GM20000 (cell line): ENCODE results near the gene NHERF2.

Experiments
- DNase-seq: peaks from one replicate; pipeline ENCODE4 v3.0.0; 2012; ENCODE audit warnings: low spot score
- TF ChIP-seq, protein P1 (sequence below): IDR thresholded peaks from 2 replicates; pipeline ENCODE4 v1.5.1; 2012; ENCODE audit warnings: mild to moderate bottlenecking, control low read depth; ENCODE audit errors: extremely low read depth, missing control alignments

The NHERF2 gene

DNA sequence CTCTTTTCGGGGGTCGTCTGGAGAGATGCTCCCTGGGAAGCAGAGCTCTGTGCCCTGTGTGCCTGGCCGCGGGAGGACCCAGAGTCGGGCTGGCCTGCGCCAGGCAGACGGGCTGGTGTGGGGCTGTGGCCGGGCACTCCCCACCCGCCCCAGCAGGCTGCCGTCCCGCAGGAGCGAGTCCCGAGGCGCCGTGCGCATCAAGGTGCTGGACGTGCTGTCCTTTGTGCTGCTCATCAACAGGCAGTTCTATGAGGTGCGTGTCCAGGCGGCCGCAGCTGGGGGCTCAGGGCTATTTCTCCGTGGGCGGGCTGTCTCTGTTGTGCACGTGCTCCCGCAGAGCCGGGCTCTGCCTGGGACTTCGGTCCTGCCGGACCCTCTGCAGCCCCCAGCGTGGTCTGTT is 36.1 kb downstream of the NHERF2 start:
- DNase-seq: no peak
- TF ChIP-seq, protein P1, sequence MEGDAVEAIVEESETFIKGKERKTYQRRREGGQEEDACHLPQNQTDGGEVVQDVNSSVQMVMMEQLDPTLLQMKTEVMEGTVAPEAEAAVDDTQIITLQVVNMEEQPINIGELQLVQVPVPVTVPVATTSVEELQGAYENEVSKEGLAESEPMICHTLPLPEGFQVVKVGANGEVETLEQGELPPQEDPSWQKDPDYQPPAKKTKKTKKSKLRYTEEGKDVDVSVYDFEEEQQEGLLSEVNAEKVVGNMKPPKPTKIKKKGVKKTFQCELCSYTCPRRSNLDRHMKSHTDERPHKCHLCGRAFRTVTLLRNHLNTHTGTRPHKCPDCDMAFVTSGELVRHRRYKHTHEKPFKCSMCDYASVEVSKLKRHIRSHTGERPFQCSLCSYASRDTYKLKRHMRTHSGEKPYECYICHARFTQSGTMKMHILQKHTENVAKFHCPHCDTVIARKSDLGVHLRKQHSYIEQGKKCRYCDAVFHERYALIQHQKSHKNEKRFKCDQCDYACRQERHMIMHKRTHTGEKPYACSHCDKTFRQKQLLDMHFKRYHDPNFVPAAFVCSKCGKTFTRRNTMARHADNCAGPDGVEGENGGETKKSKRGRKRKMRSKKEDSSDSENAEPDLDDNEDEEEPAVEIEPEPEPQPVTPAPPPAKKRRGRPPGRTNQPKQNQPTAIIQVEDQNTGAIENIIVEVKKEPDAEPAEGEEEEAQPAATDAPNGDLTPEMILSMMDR: no peak

DNA sequence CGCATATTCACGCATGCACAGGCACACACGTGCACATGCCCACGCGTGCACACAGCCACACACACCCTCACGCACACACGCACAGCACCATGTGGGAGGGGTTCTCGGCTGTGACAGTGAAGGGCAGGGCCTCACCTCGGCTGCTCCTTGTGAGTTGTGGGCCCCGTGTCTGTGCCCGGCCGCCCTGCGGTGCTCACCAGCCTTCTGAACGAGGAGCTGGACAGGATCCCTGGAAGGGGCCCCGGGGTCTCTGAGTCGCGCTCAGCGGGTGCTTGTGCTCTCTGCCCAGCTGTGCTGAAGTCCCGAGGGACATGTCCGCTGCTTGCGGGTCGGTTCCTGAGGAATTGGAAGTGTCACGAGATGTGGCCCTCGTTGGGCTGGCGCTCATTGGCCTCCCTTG is 37.2 kb downstream of the NHERF2 start:
- TF ChIP-seq, protein P1: no peak
- DNase-seq: no peak

DNA sequence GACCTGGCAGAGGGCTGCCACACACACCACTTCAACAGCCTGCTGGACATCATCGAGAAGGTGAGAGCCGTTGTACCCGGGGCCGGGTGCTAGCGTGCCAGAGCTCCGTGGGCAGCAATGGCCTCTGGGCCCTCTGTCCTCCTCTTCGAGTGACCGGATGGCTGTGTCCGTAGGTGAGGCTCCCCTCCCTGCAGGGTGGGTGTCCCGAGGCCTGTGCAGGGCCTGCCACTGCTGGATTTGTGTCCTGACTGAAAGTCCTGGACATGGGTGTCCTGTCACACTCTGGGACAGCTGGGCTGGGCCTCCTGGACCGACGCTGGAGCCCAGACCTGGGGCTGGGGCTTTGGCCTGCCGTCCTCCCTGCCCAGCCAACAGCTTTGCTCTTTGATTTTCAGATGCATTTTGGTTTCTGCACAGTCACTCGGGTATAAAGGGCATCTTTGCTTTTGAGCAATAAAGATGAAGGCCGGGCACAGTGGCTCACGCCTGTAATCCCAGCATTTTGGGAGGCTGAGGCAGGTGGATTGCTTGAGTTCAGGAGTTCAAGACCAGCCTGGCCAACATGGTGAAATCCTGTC is 37.8 kb downstream of the NHERF2 start:
- DNase-seq: no peak
- TF ChIP-seq, protein P1: no peak

DNA sequence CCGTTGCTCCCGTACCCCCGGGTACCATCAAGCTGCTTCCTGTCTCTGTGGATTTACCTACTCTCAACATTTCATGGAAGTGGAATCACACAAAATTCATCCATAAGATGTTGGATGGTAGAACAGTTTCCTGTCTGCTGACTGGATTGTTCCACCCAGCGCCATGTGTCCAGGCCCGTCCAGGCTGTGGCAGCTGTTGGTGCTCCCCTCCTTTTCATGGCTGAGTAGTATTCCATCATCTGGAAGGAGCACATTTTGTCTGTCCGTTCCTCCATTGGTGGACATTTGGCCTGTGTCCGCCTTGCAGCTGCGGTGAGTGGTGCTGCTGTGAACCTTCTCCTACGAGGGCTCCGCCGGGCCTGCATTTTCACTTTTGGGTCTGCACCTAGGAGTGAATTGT is 39.4 kb downstream of the NHERF2 start:
- TF ChIP-seq, protein P1: no peak

DNA sequence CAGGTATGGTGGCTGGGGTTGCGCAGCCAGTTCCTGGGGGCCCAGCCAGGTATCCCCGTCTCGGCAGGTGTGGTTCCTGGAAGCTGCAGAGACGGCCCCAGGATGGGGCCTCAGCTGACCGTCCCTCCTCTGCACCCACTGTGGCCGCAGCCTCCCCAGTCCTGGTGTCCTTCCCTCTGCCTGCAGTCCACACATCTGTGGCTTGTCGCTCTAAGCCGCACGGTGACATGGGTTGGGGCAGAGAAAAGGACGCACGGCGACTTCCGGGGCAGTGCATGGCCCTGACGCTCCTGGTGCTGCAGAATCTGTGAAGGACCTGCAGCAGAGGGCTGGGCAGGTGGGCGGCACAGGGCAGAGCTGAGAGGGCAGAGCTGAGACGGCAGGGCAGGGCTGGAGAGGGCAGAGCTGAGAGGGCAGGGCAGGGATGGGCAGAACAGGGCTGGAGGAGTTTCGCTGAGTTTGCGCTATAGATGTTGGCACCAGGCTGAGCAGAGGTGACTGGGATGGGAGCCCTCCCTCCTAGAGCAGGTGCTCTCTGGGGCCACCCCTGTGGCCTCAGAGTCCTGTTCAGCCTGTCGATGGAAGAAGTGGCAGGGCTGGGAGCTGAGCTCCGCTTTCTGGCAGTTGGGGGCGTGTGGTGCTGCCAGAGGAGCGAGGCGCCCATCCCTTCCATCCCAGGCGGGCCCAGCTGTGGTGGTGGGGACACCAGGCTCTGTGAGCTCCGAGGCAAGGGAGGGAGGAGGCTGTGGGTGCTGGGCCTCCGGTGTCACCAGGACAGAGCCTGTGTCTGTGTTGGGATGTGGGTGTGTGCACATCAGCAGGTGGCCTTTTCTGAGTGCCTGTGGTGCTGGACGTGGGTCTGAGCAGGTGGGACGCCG is 44.1 kb downstream of the NHERF2 start:
- DNase-seq: no peak
- TF ChIP-seq, protein P1: no peak

More for the DNA sequence above, 39.4 kb downstream of the NHERF2 start:
- DNase-seq: no peak

DNA sequence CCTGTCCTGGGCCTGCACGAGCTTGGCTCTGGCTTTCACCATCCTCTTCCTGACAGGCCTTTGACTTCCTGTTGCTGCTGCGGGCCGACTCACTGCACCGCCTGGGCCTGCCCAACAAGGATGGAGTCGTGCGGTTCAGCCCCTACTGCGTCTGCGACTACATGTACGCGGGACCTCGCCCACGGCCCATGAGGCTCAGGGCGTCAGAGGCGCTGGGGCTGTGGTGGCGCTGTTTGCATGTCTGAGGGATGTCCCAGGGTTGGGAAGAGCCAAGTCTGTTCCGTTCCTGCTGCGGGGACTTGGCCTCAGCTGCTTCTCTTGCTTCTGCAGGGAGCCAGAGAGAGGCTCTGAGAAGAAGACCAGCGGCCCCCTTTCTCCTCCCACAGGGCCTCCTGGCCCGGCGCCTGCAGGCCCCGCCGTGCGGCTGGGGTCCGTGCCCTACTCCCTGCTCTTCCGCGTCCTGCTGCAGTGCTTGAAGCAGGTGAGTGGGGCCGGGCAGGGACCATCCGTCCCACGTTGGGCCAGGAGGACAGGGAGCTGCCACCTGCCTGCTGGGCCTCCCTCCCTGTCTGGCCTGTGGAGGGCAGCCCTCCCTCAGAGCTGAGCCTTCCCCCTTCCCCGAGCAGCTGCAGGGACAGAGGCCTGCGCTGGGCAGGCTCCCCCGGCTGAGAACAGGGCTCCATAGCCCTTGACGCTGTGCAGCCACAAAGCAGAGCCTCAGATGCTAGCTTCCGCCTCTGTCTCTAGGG is 44.9 kb downstream of the NHERF2 start:
- no peak for DNase-seq
- TF ChIP-seq, protein P1: no peak

DNA sequence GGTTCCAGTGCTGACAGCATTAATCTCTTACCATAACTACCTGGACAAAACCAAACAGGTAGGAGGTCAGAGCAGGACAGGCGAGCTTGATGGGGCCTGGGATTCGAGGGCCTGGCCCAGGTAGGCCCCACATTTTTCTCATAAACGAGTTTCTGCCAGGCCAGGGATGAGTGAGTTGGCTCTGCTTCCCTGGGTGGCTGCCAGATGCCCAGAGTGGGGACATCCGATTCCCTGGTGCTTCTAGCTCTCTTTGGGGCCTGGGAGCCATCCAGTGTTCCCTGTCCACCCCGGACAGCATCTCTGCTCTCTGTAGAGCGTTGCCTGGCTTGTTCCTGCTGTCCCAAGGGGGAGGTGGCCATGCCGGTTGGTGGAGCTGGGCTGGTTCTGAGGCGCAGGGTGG is 46.2 kb downstream of the NHERF2 start:
- DNase-seq: no peak
- TF ChIP-seq, protein P1: no peak
